ENCODE data around the gene LRRC74A. TPM values are rescaled to one million over a fixed set of nuclear protein-coding genes. Genes with fewer than 3 reads are reported as not detected.

Gene LRRC74A
- total RNA-seq, 2 experiments from 2014 or later: not detected

Other genes starting within 250 kb of the LRRC74A start
- 1 to 10 TPM; 4.0 to 5.3 TPM for gene VASH1, start 64.9 kb upstream of the LRRC74A start, total RNA-seq
- gene ANGEL1, start 13.5 kb upstream of the LRRC74A start, total RNA-seq: 10 to 100 TPM; 15.8 to 17.2 TPM
- 10 to 100 TPM; 34.3 to 40.1 TPM for gene IRF2BPL, start 202.3 kb downstream of the LRRC74A start, total RNA-seq